ENCODE data around the gene RRP9. TPM values are rescaled to one million over a fixed set of nuclear protein-coding genes. Genes with fewer than 3 reads are reported as not detected.
A peak's percentile ranks its signal among the peaks of the same experiment; 100 is the strongest.

RRP9 gene
- polyA plus RNA-seq, 3 donors: 16.5 to 35.7 (median 18.0) TPM

DNA sequence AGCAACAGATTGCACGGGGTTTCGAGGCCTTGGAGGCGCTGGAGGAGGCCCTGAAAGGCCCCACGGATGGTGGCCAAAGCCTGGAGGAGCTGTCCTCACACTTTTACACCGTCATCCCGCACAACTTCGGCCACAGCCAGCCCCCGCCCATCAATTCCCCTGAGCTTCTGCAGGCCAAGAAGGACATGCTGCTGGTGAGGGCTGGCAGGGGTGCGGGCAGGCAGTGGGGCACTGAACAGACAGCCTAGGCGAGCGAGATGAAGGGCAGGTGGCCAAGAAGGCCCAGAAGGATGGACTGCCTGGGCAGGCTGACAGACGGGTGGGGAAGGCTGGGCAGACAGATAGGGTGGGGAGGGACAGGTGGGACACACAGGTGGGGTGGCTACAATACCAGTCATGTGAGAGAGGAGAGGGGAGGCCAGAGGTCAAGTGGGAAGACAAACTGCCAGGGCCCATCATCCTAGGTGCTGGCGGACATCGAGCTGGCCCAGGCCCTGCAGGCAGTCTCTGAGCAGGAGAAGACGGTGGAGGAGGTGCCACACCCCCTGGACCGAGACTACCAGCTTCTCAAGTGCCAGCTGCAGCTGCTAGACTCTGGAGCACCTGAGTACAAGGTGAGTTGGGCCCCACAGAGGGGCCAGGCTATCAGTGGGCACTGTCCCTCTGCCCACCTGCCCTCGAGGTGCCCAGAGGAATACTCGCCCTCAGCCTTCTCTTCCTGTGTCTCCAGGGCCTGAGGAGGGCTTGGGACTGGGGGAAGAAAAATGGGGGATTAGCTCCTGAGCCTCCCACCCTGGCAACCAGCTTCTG is 3.5 kb upstream of the RRP9 start:
- WGBS, 3 donors: 82 to 91% (median 84%) methylated on average over 18 of the region's 18 CpGs
- H3K27ac ChIP-seq (ENCODE audit: low read depth, low read length): no peak overlapping the region

DNA sequence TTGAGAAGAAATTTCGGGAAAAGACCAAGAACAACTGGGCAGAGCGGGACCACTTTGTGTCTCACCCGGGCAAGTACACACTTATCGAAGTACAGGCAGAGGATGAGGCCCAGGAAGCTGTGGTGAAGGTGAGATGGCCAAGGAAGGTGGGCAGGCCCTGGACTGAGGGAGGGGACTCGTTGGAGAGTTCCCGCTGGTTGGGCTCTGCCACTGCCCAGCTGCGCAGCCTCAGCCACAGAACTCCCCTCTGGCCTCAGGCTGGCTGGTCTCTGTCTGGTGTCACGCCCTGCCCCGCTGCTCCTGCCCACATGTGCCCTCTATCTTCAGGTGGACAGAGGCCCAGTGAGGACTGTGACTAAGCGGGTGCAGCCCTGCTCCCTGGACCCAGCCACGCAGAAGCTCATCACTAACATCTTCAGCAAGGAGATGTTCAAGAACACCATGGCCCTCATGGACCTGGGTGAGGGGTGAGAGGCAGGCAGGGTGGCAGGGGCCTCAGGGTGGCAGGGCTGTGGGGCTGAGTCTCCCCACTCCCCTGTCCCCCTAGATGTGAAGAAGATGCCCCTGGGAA is 2.8 kb upstream of the RRP9 start:
- WGBS, 3 donors: 81 to 94% (median 89%) methylated on average over 11 of the region's 11 CpGs
- no peak overlapping the region for H3K27ac ChIP-seq (ENCODE audit: low read depth, low read length)

DNA sequence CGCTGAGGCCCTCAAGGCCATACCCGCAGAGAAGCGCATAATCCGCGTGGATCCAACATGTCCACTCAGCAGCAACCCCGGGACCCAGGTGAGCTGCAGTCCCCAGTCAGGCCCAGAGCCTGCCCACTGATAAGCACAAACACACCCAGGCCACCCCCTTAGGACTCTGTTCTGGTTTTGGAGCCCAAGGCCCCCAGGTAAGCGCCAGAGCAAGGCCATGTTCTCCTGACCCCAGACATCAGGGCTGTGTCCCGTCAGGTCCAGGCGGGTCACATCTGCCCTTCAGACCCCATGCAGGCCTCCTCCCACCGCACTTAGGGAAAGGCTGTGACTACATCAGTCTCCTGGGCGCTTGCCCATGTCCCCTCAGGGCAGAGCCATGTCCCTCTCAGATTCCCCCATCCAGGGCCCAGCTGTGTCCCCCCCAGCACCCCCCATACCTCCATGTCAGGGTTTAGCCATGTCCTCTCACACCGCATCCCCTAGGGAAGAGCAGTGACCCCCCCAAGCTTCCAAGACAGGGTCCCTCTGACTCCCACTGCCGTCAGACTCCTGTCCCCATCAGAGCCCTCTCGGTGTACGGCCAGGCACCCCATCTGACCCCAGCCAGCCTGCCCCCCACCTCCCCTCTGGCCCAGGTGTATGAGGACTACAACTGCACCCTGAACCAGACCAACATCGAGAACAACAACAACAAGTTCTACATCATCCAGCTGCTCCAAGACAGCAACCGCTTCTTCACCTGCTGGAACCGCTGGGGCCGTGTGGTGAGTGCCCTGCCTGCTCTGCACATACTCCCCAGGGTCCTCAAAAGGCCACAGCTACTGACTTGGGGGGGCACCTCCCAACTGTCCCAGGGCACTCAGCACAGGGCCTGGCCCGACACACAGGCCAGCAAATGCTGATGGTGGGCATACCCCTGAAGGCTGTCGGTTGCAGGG is 2.0 kb upstream of the RRP9 start:
- 93 to 95% (median 95%) methylated on average over 20 to 21 of the region's 21 CpGs for WGBS, 3 donors
- no peak overlapping the region for H3K27ac ChIP-seq (ENCODE audit: low read depth, low read length)

DNA sequence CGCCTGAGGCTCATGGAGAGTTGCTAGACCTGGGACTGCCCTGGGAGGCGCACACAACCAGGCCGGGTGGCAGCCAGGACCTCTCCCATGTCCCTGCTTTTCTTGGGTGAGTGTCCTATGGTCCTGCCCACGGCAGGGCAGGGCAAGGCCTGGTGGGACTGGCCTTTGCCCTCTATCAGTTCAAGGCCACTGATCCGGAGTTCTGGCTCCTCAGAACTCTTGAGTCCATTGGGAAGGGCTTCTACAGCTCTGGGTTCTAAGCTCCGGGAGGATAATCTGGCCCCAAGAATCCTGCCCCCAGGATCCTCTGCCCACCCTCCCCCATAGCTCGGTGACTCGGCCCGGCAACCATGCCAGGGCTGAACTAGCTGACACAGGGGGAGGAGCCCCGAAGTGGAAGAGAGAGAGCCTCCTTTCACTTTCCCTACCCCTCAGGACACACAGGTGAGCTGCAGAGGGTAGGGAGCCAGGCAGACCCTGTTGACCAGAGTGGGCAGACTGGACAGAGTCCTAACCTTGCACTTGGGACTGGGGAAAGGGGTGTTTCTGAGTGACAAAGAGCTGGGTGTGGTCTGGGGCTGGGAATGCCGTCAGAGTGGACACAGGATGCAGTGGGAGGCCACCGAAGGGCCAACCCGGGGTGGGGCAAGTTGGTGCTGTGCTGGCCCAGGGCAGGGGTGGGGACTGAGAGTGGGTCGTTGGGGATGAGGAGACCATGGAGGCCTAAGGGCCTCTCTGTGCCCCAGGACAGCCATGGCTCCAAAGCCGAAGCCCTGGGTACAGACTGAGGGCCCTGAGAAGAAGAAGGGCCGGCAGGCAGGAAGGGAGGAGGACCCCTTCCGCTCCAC is 1.1 kb upstream of the RRP9 start:
- WGBS, 3 donors: 26 to 55% (median 43%) methylated on average over 15 to 17 of the region's 17 CpGs
- peak overlapping the region; percentile 89 for H3K27ac ChIP-seq (ENCODE audit: low read depth, low read length)

DNA sequence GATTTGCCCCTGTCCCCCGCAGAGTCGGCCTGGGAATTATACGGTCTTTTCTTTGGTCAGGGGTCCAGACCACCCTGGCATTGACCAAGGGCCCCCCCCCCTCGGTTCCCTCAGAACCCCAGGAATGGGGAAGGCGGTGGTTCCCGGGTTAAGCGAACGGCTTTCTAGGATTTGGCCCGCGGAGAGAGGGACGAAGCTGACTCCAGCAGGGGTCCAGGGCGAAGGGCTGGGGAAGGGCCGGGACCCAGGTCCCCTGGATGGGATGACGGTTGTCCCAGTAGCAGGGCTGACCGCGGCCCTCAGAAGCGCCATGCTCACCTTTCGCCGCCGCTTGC is 274 bp downstream of the RRP9 start:
- 0% methylated on average over 19 to 20 of the region's 20 CpGs for WGBS, 3 donors
- H3K27ac ChIP-seq (ENCODE audit: low read depth, low read length): no peak overlapping the region

DNA sequence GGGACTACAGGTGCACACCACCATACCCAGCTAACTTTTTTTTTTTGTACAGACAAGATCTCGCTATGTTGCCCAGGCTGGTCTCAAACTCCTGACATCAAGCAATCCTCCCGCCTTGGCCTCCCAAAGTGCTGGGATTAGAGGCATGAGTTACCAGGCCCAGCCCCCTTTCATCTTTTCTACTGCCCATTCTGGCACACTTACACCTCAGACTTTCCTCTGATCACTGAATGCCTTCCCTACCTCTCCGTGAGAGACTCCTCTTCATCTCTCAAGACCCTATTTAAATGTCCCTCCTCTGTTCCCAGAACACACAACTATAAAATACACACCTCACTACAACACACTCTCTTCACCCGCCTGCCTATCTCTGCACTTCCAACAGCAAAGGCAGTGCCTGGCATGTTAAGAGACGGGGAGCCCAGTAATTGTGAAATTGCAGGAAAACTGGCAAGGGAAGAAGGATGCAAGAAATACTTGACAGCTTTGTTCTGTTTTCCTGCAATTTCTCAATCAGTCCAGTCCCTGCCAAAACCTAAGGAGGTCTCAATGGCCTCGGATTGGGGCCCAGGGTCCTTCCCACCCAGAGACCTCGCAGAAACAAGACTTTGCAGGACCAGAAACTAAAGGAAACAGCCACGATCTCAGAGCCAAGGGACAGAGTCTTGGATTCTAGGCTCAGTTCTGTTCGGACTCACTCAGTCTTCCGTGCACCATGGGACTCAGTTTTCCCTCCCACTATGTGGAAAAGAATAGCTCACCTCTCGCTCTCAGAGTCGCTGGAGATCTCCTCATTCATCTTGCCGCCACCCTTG is 849 bp downstream of the RRP9 start:
- 29 to 35% (median 33%) methylated on average over 13 of the region's 13 CpGs for WGBS, 3 donors
- H3K27ac ChIP-seq (ENCODE audit: low read depth, low read length): no peak overlapping the region

GRCh38 chr3:51938780-51939425 is 2.8 kb downstream of the RRP9 start:
- WGBS, 3 donors: 79 to 90% (median 80%) methylated on average over 9 of the region's 9 CpGs
- H3K27ac ChIP-seq (ENCODE audit: low read depth, low read length): no peak overlapping the region

GRCh38 chr3:51937611-51938450 is 3.9 kb downstream of the RRP9 start:
- 90 to 92% (median 91%) methylated on average over 13 of the region's 13 CpGs for WGBS, 3 donors
- no peak overlapping the region for H3K27ac ChIP-seq (ENCODE audit: low read depth, low read length)

- WGBS, 3 donors: 81 to 88% (median 85%) methylated on average over 9 of the region's 9 CpGs
- no peak overlapping the region for H3K27ac ChIP-seq (ENCODE audit: low read depth, low read length)
Measured at GRCh38 chr3:51937014-51937413, 4.7 kb downstream of the RRP9 start.

DNA sequence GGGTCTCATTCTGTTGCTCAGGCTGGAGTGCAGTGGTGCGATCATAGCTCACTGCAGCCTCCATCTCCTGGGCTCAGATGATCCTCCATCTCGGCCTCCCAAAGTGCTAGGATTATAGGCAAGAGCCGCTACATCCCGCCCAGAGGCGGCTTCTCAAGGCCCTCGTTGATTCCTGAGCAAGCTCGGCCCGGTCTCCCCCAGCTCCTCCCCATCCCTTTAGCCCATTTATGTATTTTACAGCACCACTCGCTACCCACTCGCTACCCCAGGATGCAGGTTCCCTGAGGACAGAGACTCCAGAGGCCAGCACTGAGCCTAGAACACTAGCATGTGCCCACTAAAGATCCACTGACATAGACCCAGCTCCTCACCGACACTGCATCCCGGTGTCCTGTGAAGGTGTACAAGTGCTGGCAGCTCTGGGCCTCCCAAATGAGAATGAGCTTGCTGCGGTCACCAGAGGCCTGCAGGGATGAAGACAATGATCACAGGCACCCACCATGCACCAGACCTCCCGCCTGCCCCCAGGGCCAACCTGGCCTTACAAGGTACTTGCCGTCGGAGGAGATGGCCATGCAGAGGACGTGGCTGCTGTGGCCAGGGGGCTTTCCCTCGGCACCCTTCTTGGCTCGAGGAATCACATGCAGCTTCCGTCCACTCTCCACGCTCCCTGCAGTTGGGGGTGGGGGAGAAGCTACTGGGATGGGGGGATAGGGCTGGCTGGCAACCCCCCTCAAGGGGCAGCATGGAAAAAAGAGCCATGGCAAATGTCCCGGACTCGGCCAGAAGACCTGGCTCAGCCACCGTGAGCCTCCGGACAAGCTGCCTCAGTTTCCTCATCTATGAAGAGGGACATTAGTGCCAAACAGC is 5.6 kb downstream of the RRP9 start:
- 96% methylated on average over 25 of the region's 25 CpGs for WGBS, 3 donors
- H3K27ac ChIP-seq (ENCODE audit: low read depth, low read length): no peak overlapping the region

- WGBS, 3 donors: 92 to 93% (median 93%) methylated on average over 27 to 28 of the region's 28 CpGs
Measured at GRCh38 chr3:51934991-51935885, 6.5 kb downstream of the RRP9 start.

GRCh38 chr3:51934139-51934850 is 7.4 kb downstream of the RRP9 start:
- H3K27ac ChIP-seq (ENCODE audit: low read depth, low read length): no peak overlapping the region
- WGBS, 3 donors: 92 to 95% (median 94%) methylated on average over 11 of the region's 11 CpGs

More at GRCh38 chr3:51934991-51935885, 6.5 kb downstream of the RRP9 start:
- no peak overlapping the region for H3K27ac ChIP-seq (ENCODE audit: low read depth, low read length)

- H3K27ac ChIP-seq (ENCODE audit: low read depth, low read length): no peak overlapping the region
- WGBS, 3 donors: 91 to 96% (median 94%) methylated on average over 13 of the region's 13 CpGs
Measured at GRCh38 chr3:51933471-51934138, 8.1 kb downstream of the RRP9 start.
